Activated naive CD8-positive, alpha-beta T cell treated with anti-CD3 and anti-CD28 coated beads for 36 hours (primary cell): ENCODE results near the gene PAEP. TPM values are rescaled to one million over a fixed set of nuclear protein-coding genes. Genes with fewer than 3 reads are reported as not detected.

Experiments
- DNase-seq: peaks from one replicate; pipeline ENCODE4 v3.0.0; 2021
- H3K27ac Mint-ChIP-seq: one replicate; pipeline ENCODE4 v1.8.0; 2022; ENCODE audit warnings: mild to moderate bottlenecking, moderate library complexity, mixed read lengths
- H3K27me3 Mint-ChIP-seq: one replicate; pipeline ENCODE4 v1.8.0; 2022; ENCODE audit warnings: mild to moderate bottlenecking, mixed read lengths
- H3K36me3 Mint-ChIP-seq: one replicate; pipeline ENCODE4 v1.8.0; 2021; ENCODE audit warnings: mild to moderate bottlenecking, mixed read lengths
- H3K4me1 Mint-ChIP-seq: one replicate; pipeline ENCODE4 v1.8.0; 2021; ENCODE audit warnings: mixed read lengths
- H3K4me3 Mint-ChIP-seq: one replicate; pipeline ENCODE4 v1.8.0; 2022; ENCODE audit warnings: mild to moderate bottlenecking, moderate library complexity, mixed read lengths
- H3K9me3 Mint-ChIP-seq: one replicate; pipeline ENCODE4 v1.8.0; 2022; ENCODE audit warnings: mixed read lengths
- total RNA-seq, 2 experiments: library from RNA; stranded (reverse); gene quantifications; one replicate each; pipeline ENCODE4 v1.2.3, GENCODE V29; 2021

The PAEP gene
- total RNA-seq, 2 experiments from 2014 or later: not detected

DNA sequence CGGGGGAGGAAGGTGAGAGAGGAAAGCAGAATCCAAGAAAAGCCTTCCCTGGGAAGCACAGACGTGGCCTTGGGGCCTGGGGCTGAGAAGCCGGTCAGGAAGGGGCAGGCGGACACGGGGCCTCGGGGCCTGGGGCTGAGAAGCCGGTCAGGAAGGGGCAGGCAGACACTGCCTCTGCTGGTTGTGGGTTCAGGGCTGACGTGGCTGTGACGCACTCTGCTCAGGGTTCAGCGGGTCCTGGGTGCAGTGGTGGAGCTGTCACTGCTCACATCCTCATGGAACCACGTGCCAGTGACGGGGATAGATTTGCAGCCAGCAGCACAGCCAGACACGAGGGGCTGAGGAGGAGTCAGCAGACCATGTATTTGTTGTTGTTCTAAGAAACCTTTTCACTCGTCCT, 12.8 kb downstream of the PAEP start:
- no peak overlapping the region for H3K27ac Mint-ChIP-seq
- no peaks in the 10 kb centered on the region for H3K36me3 Mint-ChIP-seq
- no peak for DNase-seq
- H3K4me3 Mint-ChIP-seq: no peak overlapping the region
- H3K9me3 Mint-ChIP-seq: peaks cover 2% of the 10 kb centered on the region
- H3K4me1 Mint-ChIP-seq: no peaks in the 10 kb centered on the region
- no peaks in the 10 kb centered on the region for H3K27me3 Mint-ChIP-seq

DNA sequence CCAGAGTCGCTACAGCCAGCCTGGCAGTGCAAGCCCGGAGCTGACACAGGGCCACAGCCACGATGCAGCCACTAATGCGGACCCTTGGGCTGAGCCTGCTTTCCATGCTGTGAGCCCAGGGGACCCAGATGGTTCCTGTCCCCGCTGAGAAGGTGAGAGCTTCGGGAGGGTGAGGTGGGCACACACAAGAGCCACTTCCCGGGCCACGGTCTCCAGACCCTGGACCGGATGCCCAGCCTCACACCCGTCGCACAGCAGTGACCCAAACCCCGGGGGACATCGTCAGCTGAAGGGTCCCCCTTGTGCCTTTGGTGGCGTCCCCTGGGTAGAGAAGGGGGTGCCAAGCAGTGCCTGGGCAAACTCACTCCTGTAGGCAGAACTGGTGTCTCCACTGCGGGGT, 13.4 kb downstream of the PAEP start:
- no peak for DNase-seq
- no peaks in the 10 kb centered on the region for H3K36me3 Mint-ChIP-seq
- H3K9me3 Mint-ChIP-seq: no peaks in the 10 kb centered on the region
- H3K4me1 Mint-ChIP-seq: no peaks in the 10 kb centered on the region
- H3K27ac Mint-ChIP-seq: no peak overlapping the region
- H3K4me3 Mint-ChIP-seq: no peak overlapping the region
- H3K27me3 Mint-ChIP-seq: no peaks in the 10 kb centered on the region

DNA sequence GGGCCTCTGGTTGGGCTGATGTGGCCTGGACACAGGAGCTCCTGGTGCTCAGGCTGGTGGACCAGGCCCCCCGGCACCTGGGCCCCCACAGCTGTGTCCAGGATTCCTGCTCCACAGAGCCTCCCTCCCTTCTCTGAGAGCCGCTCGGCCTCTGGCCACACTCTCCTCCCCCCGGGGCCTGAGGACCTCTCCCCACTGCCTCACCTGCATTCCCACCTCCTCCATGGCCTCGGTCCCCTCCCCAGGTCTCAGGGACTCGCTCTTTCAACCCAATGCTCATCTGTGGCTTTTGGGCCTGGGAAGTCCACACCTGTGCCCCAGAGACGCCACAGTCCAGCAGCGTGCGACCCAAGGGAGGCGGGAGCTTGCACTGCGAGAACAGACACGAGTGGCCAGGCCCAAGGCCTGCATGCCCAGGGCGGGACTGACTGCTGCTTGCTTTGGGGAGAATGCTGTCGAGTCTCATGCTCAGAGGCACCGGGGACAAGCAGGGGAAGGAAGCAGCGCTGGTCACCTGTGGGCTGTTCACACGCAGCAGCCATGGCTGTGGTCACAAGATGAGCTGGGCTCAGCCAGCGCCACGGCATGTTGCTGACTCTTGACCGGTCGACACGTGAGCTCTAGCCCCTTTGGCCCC, 14.6 kb downstream of the PAEP start:
- Mint-ChIP-seq H3K4me3 (no peak overlapping the region), H3K9me3 (no peaks in the 10 kb centered on the region), H3K27ac (no peak overlapping the region), H3K27me3 (no peaks in the 10 kb centered on the region), H3K36me3 (no peaks in the 10 kb centered on the region), H3K4me1 (no peaks in the 10 kb centered on the region)
- DNase-seq: no peak

DNA sequence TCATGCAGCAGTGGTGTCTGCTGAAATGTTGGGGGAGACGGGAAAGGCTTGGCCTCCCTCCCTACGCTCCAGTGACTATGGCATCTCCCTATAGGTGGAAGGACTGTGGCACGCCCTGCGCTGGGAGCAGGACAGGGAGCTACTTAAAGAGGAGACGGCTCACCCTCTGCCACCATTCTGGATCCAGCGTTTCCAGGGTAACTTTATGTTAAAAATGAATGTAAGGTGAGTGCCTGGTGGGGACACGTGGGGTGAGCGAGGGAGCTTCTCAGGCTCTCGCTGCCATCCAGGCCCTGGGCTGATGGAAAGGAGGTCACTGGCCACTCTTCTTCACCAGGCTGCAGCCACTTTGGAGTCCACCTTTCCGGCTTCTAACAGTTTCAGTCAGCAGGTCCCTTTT, 15.7 kb downstream of the PAEP start:
- Mint-ChIP-seq H3K4me1 (no peaks in the 10 kb centered on the region), H3K27ac (no peak overlapping the region), H3K9me3 (no peaks in the 10 kb centered on the region), H3K27me3 (peaks cover 4% of the 10 kb centered on the region), H3K36me3 (no peaks in the 10 kb centered on the region), H3K4me3 (no peak overlapping the region)
- no peak for DNase-seq

DNA sequence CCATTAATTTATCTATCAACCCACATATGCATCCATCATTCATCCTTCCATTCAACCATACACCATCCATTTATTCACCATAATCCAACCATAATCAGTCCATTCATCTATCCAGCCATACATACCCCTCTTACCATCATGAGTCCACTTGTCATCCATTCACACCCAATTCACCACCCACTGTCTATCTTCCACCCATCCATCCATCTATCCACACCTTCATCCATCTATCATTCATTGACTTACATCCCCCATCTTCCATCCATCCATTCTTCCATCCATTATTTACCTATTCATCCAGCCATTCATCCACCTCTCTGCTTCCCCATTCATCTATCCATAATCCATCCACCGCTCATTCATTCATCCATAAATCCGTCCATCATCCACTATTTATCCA, 17.8 kb downstream of the PAEP start:
- no peaks in the 10 kb centered on the region for H3K4me1 Mint-ChIP-seq
- H3K36me3 Mint-ChIP-seq: no peaks in the 10 kb centered on the region
- H3K27me3 Mint-ChIP-seq: peaks cover 4% of the 10 kb centered on the region
- no peak for DNase-seq
- H3K9me3 Mint-ChIP-seq: no peaks in the 10 kb centered on the region
- H3K4me3 Mint-ChIP-seq: no peak overlapping the region
- H3K27ac Mint-ChIP-seq: no peak overlapping the region

DNA sequence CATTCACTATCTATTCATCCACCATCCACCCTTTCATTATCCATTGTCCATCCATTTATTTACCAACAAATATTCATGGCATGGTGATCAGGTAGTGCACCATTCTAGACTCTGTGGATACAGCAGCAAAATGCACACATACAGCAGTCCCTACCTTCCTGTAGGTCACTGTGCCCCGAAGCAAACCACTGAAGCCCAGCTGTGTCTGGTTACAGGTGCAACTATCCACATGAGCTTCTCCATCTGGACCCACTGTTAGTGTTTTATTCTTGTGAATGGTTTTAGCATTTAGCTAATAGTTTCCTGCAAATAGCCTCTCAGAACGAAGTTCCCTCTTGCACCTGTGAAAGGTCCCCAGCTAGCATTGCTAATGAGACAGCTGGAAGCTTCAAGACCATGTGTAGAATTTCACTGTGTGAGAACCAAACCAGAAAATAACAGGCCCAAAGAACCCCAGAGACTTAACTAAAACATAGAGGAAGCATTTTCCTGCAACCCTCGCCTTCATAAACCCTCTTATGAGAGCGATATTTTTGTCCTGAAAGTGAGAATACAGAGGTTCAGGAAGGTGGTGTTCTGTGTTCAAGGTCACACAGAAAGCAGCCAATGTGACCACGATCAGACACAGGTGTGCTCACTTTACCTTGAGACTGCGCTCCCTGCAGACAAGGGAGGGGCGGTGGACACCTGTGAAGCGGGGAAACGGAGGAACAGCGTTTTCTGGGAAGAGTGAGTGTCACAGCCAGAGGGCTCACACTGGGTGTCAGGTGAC, 18.5 kb downstream of the PAEP start:
- Mint-ChIP-seq H3K4me1 (no peaks in the 10 kb centered on the region), H3K4me3 (no peak overlapping the region)
- no peak for DNase-seq

DNA sequence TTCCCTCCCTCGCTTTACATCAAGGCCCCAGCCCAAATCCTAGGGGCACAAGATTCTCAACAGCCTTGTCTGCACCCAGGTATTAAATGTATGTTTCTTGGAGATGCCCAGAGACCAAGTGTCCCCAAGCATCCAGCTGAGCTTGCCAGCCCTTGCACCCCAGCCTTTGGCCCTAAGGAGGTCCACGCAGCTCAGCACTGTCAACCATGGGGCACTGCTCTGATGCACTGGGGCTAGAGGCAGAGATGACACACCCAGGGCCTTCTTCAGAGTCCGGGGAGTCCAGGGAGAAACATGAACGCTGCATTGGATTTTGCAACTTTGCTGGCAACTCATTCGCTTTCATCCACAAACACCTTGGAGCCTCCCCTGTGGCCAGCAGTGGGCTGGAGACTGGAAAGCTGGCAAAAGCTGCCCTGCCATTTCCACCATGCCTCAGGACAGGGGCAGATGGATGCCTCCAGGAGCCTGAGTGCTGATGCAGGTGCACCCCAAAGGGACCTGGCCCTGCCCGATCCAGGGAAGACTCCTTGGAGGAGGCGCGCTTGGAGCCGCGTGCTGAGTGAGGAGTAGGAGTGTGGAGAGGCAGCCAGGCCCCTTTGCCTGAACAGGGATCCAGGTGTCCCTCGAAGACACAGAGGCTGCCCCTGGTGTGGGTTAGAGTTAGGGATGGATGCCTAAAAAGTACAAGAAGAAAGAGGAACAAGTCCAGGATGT, 19.3 kb downstream of the PAEP start:
- H3K4me3 Mint-ChIP-seq: no peak overlapping the region
- H3K4me1 Mint-ChIP-seq: no peaks in the 10 kb centered on the region
- H3K27me3 Mint-ChIP-seq: peaks cover 4% of the 10 kb centered on the region
- DNase-seq: no peak
- no peaks in the 10 kb centered on the region for H3K36me3 Mint-ChIP-seq
- H3K9me3 Mint-ChIP-seq: no peaks in the 10 kb centered on the region
- no peak overlapping the region for H3K27ac Mint-ChIP-seq

More for the DNA sequence above, 18.5 kb downstream of the PAEP start:
- Mint-ChIP-seq H3K27ac (no peak overlapping the region), H3K27me3 (peaks cover 4% of the 10 kb centered on the region), H3K36me3 (no peaks in the 10 kb centered on the region), H3K9me3 (no peaks in the 10 kb centered on the region)

DNA sequence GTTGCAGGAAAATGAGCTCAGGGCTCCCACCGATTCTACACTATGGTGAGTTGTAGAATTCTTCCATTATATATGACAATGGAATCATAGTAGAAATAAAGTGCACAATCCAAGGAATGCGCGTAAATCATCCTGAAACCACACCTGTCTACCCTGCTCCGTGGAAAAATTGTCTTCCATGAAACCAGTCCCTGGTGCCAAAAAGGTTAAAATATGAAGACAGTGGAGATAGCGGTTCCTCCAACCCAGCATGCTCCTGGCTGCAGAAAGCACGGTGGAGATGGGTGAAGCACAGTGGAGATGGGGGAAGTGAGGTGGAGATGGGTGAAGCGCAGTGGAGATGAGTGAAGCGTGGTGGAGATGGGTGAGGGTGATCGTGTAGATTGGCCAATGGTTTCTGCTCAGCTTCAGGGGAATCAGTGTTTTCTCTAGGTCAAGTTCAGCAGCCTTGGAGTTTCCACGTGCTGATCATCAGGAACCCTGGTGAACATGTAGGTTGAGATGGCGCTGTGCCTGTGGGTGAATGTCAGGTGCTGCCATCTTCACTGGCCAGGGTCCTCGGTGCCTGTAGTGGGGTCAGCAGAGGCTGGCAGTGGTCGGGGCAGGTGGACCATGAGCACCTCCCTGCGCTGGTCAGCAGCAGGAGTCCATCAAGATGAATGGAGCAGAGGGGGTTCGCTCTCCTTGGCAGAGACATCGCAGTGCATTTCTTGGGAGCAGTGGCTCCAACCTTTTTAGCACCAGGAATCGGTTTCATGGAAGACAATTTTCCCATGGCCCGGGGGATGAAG, 20.3 kb downstream of the PAEP start:
- no peak for DNase-seq
- Mint-ChIP-seq H3K9me3 (no peaks in the 10 kb centered on the region), H3K4me1 (no peaks in the 10 kb centered on the region), H3K36me3 (no peaks in the 10 kb centered on the region), H3K27me3 (peaks cover 7% of the 10 kb centered on the region), H3K4me3 (no peak overlapping the region), H3K27ac (no peak overlapping the region)

DNA sequence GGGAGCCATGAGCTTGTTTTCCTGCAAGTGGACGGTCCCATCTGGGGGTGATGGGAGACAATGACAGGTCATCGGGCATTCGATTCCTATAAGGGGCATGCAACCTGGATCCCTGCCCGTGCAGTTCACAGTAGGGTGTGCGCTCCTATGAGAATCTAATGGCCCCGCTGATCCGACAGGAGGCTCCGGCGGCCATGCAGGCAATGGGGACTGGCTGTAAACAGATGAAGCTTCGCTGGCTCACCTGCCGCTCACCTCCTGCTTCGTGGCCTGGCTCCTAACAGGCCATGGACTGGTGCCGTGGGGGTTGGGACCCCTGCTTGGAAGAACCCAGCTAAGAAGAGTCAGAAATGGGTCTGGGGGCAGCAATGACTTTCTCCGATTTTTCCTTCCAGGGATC, 21.0 kb downstream of the PAEP start:
- no peaks in the 10 kb centered on the region for H3K36me3 Mint-ChIP-seq
- no peak overlapping the region for H3K4me3 Mint-ChIP-seq

DNA sequence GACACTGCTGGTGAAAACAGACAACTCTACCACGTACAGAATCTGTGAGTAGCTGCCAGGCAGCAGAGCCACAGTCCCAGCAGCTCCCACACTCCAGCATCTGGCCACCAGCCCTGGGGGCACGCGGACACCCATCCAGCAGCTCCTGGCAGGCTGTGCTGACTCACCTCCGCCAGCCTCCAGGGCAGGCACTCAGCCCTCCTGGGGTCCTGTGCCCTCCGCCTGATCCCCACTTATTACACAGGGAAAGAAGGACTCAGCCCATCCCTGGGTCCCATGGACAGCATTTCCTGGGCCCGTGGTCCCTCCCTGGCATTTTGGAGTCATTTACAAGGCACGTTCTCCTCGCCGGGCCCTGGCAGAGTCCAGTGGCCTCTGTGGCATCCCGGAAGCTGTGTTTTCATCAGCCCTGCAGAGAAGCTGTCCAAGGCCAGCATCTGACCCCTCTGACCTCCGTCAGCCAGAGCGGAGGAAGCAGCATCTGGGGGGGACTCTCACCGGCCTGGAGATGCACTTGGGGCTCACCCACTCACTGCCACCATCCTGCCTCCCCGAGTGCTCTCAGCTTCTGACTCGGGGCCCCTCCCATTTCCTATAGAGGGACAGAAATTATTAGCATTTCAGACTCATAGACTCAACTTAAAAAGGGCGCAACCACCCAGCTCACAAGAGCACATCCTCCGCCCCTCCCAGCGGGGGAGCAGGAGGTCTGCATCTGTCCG, 21.6 kb downstream of the PAEP start:
- Mint-ChIP-seq H3K36me3 (no peaks in the 10 kb centered on the region), H3K9me3 (no peaks in the 10 kb centered on the region), H3K4me3 (no peak overlapping the region), H3K27me3 (peaks cover 11% of the 10 kb centered on the region), H3K27ac (no peak overlapping the region), H3K4me1 (no peaks in the 10 kb centered on the region)
- no peak for DNase-seq

More for the DNA sequence above, 21.0 kb downstream of the PAEP start:
- Mint-ChIP-seq H3K9me3 (no peaks in the 10 kb centered on the region), H3K27me3 (peaks cover 11% of the 10 kb centered on the region), H3K27ac (no peak overlapping the region), H3K4me1 (no peaks in the 10 kb centered on the region)
- DNase-seq: no peak

DNA sequence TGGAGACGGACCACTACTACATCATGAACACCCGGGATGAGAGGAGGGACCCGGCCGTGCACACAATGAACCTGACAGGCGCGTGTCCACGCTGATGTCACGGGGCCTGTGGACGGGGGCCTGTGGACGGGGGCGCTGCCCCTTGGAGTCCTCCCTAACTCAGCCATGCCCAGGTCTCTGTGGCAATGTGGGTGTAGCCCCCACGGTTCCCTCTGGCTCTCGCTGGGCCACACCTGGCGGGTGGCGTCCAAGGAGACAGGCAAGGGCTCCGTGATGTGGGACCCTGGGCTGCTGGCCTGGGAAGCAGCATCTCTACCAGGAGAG, 22.1 kb downstream of the PAEP start:
- no peak for DNase-seq
- Mint-ChIP-seq H3K9me3 (no peaks in the 10 kb centered on the region), H3K4me3 (no peak overlapping the region), H3K27me3 (peaks cover 11% of the 10 kb centered on the region), H3K36me3 (no peaks in the 10 kb centered on the region), H3K27ac (no peak overlapping the region), H3K4me1 (no peaks in the 10 kb centered on the region)

DNA sequence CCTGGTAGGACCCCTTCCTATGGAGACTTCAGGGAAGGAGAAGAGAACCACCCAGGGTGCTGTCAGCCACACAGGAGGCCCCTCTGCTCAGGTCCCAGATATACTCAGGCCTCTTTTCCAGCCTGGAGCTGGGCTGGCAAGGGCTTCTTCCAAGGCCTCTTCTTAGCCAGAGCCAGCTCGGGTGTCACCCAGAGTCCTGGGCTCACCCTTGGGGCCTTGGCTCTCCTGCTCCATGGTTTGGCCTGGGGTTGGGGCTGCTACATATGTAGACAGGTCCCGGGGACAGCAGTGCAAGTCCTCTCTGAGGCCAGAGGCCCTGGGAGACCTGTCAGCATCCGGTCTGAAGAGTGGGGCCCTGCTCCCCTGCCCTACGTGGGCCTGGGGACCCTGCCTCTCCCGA, 22.8 kb downstream of the PAEP start:
- Mint-ChIP-seq H3K4me1 (no peaks in the 10 kb centered on the region), H3K4me3 (no peak overlapping the region), H3K36me3 (no peaks in the 10 kb centered on the region), H3K9me3 (no peaks in the 10 kb centered on the region), H3K27ac (no peak overlapping the region), H3K27me3 (peaks cover 11% of the 10 kb centered on the region)
- DNase-seq: no peak

DNA sequence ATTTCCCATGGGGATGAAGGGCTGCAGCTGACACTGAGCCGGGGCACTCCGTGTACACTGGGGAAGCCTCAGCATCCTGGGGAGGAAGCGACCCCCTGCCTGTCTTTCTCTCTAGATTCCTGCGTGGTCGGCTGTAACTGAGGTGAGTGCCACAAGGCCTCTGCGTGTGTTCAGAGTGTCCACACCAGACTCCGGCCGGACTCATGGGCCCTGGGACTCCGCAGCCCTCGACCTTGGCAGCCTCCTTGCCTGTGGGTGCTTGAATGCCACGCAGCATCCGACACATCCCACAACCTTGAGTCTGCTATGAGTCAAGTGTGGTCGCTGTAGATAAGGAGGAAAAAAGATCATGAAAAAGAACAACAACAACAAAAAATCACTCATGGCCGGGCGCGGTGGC, 23.4 kb downstream of the PAEP start:
- DNase-seq: no peak
- Mint-ChIP-seq H3K9me3 (no peaks in the 10 kb centered on the region), H3K27me3 (peaks cover 14% of the 10 kb centered on the region), H3K4me1 (no peaks in the 10 kb centered on the region), H3K36me3 (no peaks in the 10 kb centered on the region), H3K27ac (no peak overlapping the region), H3K4me3 (no peak overlapping the region)

DNA sequence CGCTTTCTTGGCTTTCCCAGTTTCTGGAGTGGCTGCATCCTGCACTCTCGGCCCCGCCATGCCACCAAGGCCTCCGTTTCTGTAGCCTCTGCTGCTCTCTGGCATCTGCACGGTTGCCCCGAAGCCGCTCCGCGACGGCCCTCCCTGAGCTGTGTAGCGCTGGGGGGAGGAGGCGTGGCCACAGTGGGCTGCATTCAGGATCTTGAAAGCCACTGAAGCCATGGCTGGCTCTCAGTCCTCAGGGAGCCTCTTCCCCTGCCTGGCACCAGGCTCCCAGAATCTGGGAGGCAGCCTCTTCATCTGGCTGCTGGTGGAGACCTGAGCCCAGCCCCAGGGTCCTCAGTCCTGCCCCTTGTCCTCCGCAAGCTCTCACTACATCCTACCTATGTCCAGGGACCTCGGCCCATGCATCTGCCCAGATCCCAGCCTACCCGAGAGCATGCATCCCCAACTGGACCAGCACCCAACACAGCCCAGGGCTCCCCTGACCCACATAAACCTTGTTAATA, 25.1 kb downstream of the PAEP start:
- Mint-ChIP-seq H3K27ac (no peak overlapping the region), H3K4me3 (no peak overlapping the region), H3K9me3 (no peaks in the 10 kb centered on the region), H3K36me3 (no peaks in the 10 kb centered on the region), H3K27me3 (peaks cover 15% of the 10 kb centered on the region), H3K4me1 (no peaks in the 10 kb centered on the region)
- DNase-seq: no peak
